HCT116 (cell line): Measurements from ENCODE around the gene PWWP2B. TPM values are rescaled to one million over a fixed set of nuclear protein-coding genes. Genes with fewer than 3 reads are reported as not detected.

ENCODE experiments used
- ATAC-seq: fragments of 200-7000 bp; cut with Tn5 transposase; 2 replicates; pipeline ENCODE4 v1.9.1; 2020; ENCODE audit warnings: mild to moderate bottlenecking, moderate library complexity
- BruUV-seq: library from RNA; stranded (reverse); fragments of 400-500 nt; replicated peaks from 2 replicates; lab custom pipeline; 2021; lab: Mats Ljungman, UMichigan
- CTCF ChIA-PET: fragments of 300-600 bp; sonication (Branson Sonifier 250); formaldehyde crosslinking; loops from one replicate; lab custom pipeline; 2021; ENCODE audit warnings: antibody characterized with exemption; lab: Charles Lee
- POLR2A ChIA-PET: fragments of 300-600, 350-600 bp; sonication (Branson Sonifier 250); formaldehyde crosslinking; loops from one replicate; lab custom pipeline; 2021; ENCODE audit warnings: antibody characterized with exemption; lab: Charles Lee
- RAD21 ChIA-PET, 2 experiments: fragments of 300-600 bp; sonication (Branson Sonifier 250); formaldehyde crosslinking; loops; one replicate each; lab custom pipeline; 2023; ENCODE audit warnings: low total read pairs in 2 of 2; ENCODE audit not compliant: uncharacterized antibody in 2 of 2, unreplicated experiment in 2 of 2, low non-redundant PET in 1 of 2; lab: Charles Lee
- DNase-seq: peaks from one replicate; pipeline ENCODE4 v3.0.0-alpha.2; 2010; ENCODE audit warnings: low read depth, low spot score
- H2AFZ ChIP-seq: fragments of 200-600 bp; shearing (Covaris generic), sonication (generic); 2 replicates; pipeline ENCODE4 v1.6.1; 2017; ENCODE audit warnings: low read depth, mixed run types, mixed read lengths, antibody characterized with exemption, low read length; ENCODE audit not compliant: poor library complexity, severe bottlenecking
- H3K27ac ChIP-seq: 2 replicates; pipeline ENCODE4 v1.5.1; 2012; ENCODE audit warnings: low read depth, low read length
- H3K27me3 ChIP-seq: fragments of 200-600 bp; sonication (generic); 2 replicates; pipeline ENCODE4 v1.6.1; 2016; ENCODE audit warnings: mixed run types, low read length, mixed read lengths; ENCODE audit not compliant: insufficient read depth
- H3K36me3 ChIP-seq, 2 experiments: fragments of 200-500 bp in 1 of 2; fragments of 200-600 bp in 1 of 2; sonication (Bioruptor generic) in 1 of 2; sonication (generic) in 1 of 2; 2 replicates each; pipeline versions ENCODE4 v1.5.1 to v1.6.1; 2014 to 2016; ENCODE audit warnings: low read length in 2 of 2, inconsistent platforms in 1 of 2, mixed read lengths in 1 of 2, mixed run types in 1 of 2; ENCODE audit not compliant: insufficient read depth in 2 of 2, control insufficient read depth in 1 of 2
- H3K4me1 ChIP-seq, 2 experiments: fragments of 200-600 bp in 1 of 2; sonication (generic) in 1 of 2; 2 replicates each; pipeline versions ENCODE4 v1.5.1 to v1.6.1; 2012 to 2017; ENCODE audit warnings: low read length in 2 of 2, inconsistent platforms in 1 of 2, mild to moderate bottlenecking in 1 of 2, mixed read lengths in 1 of 2, mixed run types in 1 of 2, moderate library complexity in 1 of 2; ENCODE audit not compliant: insufficient read depth in 2 of 2, control insufficient read depth in 1 of 2
- H3K4me2 ChIP-seq: fragments of 200-600 bp; sonication (generic); 2 replicates; pipeline ENCODE4 v1.6.1; 2017; ENCODE audit warnings: mixed run types, low read length, mixed read lengths
- H3K4me3 ChIP-seq, 2 experiments: fragments of 200-600 bp in 1 of 2; sonication (generic) in 1 of 2; replicated peaks in 1 of 2; 2 replicates each; pipeline ENCODE4 v1.5.1; 2011 to 2016; ENCODE audit warnings: low read length in 2 of 2, control low read depth in 1 of 2, low read depth in 1 of 2, mild to moderate bottlenecking in 1 of 2, mixed read lengths in 1 of 2, mixed run types in 1 of 2
- H3K79me2 ChIP-seq: fragments of 200-600 bp; sonication (generic); 2 replicates; pipeline ENCODE4 v1.6.1; 2017; ENCODE audit warnings: mild to moderate bottlenecking, mixed run types, low read length, moderate library complexity, mixed read lengths; ENCODE audit not compliant: insufficient read depth
- H3K9ac ChIP-seq: fragments of 200-600 bp; sonication (generic); 2 replicates; pipeline ENCODE4 v1.6.1; 2016; ENCODE audit warnings: low read length, mixed read lengths
- H3K9me2 ChIP-seq: fragments of 200-600 bp; sonication (generic), shearing (Covaris generic); 2 replicates; pipeline ENCODE4 v1.6.1; 2017; ENCODE audit warnings: mixed run types, mild to moderate bottlenecking, moderate library complexity; ENCODE audit not compliant: insufficient read depth
- H3K9me3 ChIP-seq, 2 experiments: fragments of 200-500 bp in 1 of 2; fragments of 200-600 bp in 1 of 2; sonication (Bioruptor generic) in 1 of 2; sonication (generic) in 1 of 2; 2 replicates each; pipeline ENCODE4 v1.6.1; 2014 to 2017; ENCODE audit warnings: low read length in 2 of 2, mixed read lengths in 2 of 2, inconsistent platforms in 1 of 2, low read depth in 1 of 2, mild to moderate bottlenecking in 1 of 2, mixed run types in 1 of 2, moderate library complexity in 1 of 2; ENCODE audit not compliant: control insufficient read depth in 1 of 2, insufficient read depth in 1 of 2
- H4K20me1 ChIP-seq: fragments of 200-600 bp; sonication (generic), shearing (Covaris generic); 2 replicates; pipeline ENCODE4 v1.6.1; 2017; ENCODE audit warnings: mixed run types, mild to moderate bottlenecking, moderate library complexity; ENCODE audit not compliant: insufficient read depth
- CBX3 ChIP-seq: IDR thresholded peaks from 2 replicates; pipeline ENCODE4 v1.6.1; 2012; ENCODE audit warnings: low read depth
- EZH2 ChIP-seq: fragments of 200-600 bp; sonication (generic); IDR thresholded peaks from 2 replicates; pipeline ENCODE4 v1.6.1; 2017; ENCODE audit warnings: antibody characterized with exemption, mixed run types
- FOSL1 ChIP-seq: IDR thresholded peaks from 2 replicates; pipeline ENCODE4 v1.6.1; 2012; ENCODE audit warnings: low read depth
- JUND ChIP-seq: IDR thresholded peaks from 2 replicates; pipeline ENCODE4 v1.6.1; 2012
- MAX ChIP-seq: IDR thresholded peaks from 2 replicates; pipeline ENCODE4 v1.6.1; 2012
- POLR2AphosphoS5 ChIP-seq: IDR thresholded peaks from 2 replicates; pipeline ENCODE4 v1.6.1; 2011; ENCODE audit warnings: mild to moderate bottlenecking, low read depth, low read length, moderate library complexity
- RAD21 ChIP-seq: IDR thresholded peaks from 2 replicates; pipeline ENCODE4 v1.6.1; 2012; ENCODE audit warnings: low read depth, mild to moderate bottlenecking
- SP1 ChIP-seq: IDR thresholded peaks from 2 replicates; pipeline ENCODE4 v1.6.1; 2012; ENCODE audit warnings: low read depth
- YY1 ChIP-seq: IDR thresholded peaks from 2 replicates; pipeline ENCODE4 v1.6.1; 2011; ENCODE audit warnings: low read length, low read depth, moderate library complexity, mild to moderate bottlenecking; ENCODE audit not compliant: insufficient replicate concordance; ENCODE audit errors: extremely low read depth
- intact Hi-C: fragments of 100-400 bp; cut with micrococcal nuclease; formaldehyde crosslinking; loops from 2 replicates; pipeline ENCODE4 v1.10.0; 2022
- total RNA-seq: library from RNA; stranded (reverse); gene quantifications from one replicate; pipeline ENCODE4 v1.2.1, GENCODE V29; 2021; ENCODE audit not compliant: unreplicated experiment
- TF ChIP-seq, protein P1 (sequence below): IDR thresholded peaks from 2 replicates; pipeline ENCODE4 v1.6.1; 2012
- TF ChIP-seq, protein P2 (sequence below), 3 experiments: fragments of 200-600 bp in 1 of 3; sonication (generic) in 1 of 3; IDR thresholded peaks in 2 of 3; conservative IDR thresholded peaks in 1 of 3; 2 replicates each; pipeline ENCODE4 v1.5.1; 2012 to 2017; ENCODE audit warnings: low read depth in 2 of 3, low read length in 2 of 3, antibody characterized with exemption in 1 of 3, borderline replicate concordance in 1 of 3, control low read depth in 1 of 3, mild to moderate bottlenecking in 1 of 3, mixed read lengths in 1 of 3, mixed run types in 1 of 3, moderate library complexity in 1 of 3; ENCODE audit not compliant: insufficient read depth in 1 of 3

PWWP2B gene
- total RNA-seq, 1 experiment from 2014 or later: 13.9 TPM

GRCh38 chr10:132429281-132430230 lies 32.6 kb downstream of the PWWP2B start:
- H3K9ac ChIP-seq: no peak overlapping the region
- H3K9me2 ChIP-seq: no peaks in the 10 kb centered on the region
- no peaks in the 10 kb centered on the region for H4K20me1 ChIP-seq
- no peaks in the 10 kb centered on the region for H3K27me3 ChIP-seq
- DNase-seq (no peak), ATAC-seq (no peak)
- ChIA-PET RAD21 (no interaction called here), CTCF (no interaction called here), POLR2A (no interaction called here)
- intact Hi-C loops: no loop called here
- H2AFZ ChIP-seq: no peak overlapping the region
- no peak overlapping the region for H3K4me3 ChIP-seq
- H3K4me2 ChIP-seq: no peak overlapping the region
- peaks cover 0 to 4% of the 10 kb centered on the region in 2 experiments; a peak in 1 of 4 replicates for H3K4me1 ChIP-seq
- no TSS peak for BruUV-seq
- peak overlapping the region; percentile 22; the same call in 1 of the 2 replicates for H3K27ac ChIP-seq
- H3K36me3 ChIP-seq: no peaks in the 10 kb centered on the region
- no peaks in the 10 kb centered on the region for H3K9me3 ChIP-seq
- H3K79me2 ChIP-seq: no peaks in the 10 kb centered on the region
- no peak for TF ChIP-seq FOSL1
- TF ChIP-seq CBX3: no peak
- no peak for TF ChIP-seq YY1
- TF ChIP-seq, protein P1, sequence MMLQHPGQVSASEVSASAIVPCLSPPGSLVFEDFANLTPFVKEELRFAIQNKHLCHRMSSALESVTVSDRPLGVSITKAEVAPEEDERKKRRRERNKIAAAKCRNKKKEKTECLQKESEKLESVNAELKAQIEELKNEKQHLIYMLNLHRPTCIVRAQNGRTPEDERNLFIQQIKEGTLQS: no peak
- TF ChIP-seq RAD21: no peak
- TF ChIP-seq JUND: no peak
- no peak for TF ChIP-seq POLR2AphosphoS5
- TF ChIP-seq EZH2: no peak
- no peak for TF ChIP-seq SP1
- TF ChIP-seq MAX: no peak
- TF ChIP-seq, protein P2, sequence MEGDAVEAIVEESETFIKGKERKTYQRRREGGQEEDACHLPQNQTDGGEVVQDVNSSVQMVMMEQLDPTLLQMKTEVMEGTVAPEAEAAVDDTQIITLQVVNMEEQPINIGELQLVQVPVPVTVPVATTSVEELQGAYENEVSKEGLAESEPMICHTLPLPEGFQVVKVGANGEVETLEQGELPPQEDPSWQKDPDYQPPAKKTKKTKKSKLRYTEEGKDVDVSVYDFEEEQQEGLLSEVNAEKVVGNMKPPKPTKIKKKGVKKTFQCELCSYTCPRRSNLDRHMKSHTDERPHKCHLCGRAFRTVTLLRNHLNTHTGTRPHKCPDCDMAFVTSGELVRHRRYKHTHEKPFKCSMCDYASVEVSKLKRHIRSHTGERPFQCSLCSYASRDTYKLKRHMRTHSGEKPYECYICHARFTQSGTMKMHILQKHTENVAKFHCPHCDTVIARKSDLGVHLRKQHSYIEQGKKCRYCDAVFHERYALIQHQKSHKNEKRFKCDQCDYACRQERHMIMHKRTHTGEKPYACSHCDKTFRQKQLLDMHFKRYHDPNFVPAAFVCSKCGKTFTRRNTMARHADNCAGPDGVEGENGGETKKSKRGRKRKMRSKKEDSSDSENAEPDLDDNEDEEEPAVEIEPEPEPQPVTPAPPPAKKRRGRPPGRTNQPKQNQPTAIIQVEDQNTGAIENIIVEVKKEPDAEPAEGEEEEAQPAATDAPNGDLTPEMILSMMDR (IDR thresholded peaks at IDR 0.05 in 2 of 3, conservative IDR thresholded peaks at IDR 0.05 in 1 of 3; ENCODE audit: borderline replicate concordance in 1 of 3, insufficient read depth in 1 of 3, low read depth in 2 of 3, low read length in 2 of 3): no peak
